Stomach (tissue), 4 donors: ENCODE data around the gene TBC1D1.

Source experiments
- POLR2A ChIP-seq, 4 donors: fragments of 450-650 bp; IDR thresholded peaks; one replicate each; pipeline ENCODE4 v1.6.1; 2016; ENCODE audit warnings: antibody characterized with exemption in 4 of 4, control low read depth in 2 of 4, mild to moderate bottlenecking in 1 of 4, moderate library complexity in 1 of 4
- TF ChIP-seq, protein P1 (sequence below), 7 experiments: fragments of 450-650 bp in 4 of 7; fragments of 200-600 bp in 3 of 7; sonication (generic) in 3 of 7; IDR thresholded peaks; one replicate each; pipeline ENCODE4 v1.5.1; 2016 to 2019; ENCODE audit warnings: antibody characterized with exemption in 7 of 7, control low read depth in 2 of 7, mild to moderate bottlenecking in 1 of 7

DNA sequence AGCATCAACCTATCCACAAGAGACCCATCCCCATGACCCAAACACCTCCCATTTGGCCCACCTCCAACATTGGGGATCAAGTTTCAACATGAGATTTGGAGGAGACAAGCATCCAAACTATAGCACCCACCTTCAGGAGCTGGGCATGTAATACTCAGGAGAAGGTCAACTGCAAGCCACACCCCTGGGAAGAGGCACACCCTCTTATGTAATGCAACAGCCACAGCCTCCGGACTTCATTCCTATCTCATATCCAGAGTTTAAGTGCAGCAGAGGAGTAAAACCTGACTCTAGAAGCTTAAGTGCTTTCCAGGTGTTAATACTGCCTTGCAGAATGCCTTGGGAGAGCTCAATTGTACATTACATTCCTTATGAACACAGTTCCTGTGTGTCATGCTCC lies 266.7 kb downstream of the TBC1D1 start:
- TF ChIP-seq, protein P1, sequence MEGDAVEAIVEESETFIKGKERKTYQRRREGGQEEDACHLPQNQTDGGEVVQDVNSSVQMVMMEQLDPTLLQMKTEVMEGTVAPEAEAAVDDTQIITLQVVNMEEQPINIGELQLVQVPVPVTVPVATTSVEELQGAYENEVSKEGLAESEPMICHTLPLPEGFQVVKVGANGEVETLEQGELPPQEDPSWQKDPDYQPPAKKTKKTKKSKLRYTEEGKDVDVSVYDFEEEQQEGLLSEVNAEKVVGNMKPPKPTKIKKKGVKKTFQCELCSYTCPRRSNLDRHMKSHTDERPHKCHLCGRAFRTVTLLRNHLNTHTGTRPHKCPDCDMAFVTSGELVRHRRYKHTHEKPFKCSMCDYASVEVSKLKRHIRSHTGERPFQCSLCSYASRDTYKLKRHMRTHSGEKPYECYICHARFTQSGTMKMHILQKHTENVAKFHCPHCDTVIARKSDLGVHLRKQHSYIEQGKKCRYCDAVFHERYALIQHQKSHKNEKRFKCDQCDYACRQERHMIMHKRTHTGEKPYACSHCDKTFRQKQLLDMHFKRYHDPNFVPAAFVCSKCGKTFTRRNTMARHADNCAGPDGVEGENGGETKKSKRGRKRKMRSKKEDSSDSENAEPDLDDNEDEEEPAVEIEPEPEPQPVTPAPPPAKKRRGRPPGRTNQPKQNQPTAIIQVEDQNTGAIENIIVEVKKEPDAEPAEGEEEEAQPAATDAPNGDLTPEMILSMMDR (IDR thresholded peaks at IDR 0.05): no peak
- TF ChIP-seq POLR2A (IDR thresholded peaks at IDR 0.05): no peak
